NCI-H1417 treated with DMSO at 0.1 percent for 48 hours (cell line): Measurements from ENCODE around the gene ARHGAP40.
"Not testable (repeated sequence)": the region's sequence is repeated elsewhere in the genome, so short reads cannot be mapped to it uniquely, and the experiment has no call there.

ENCODE experiments used
- DNase-seq: peaks from one replicate; lab custom pipeline; 2025; lab: John Stamatoyannopoulos, UW

ARHGAP40 gene

GRCh38 chr20:38588303-38588702 is 13.3 kb upstream of the ARHGAP40 start:
- DNase-seq = no peak

GRCh38 chr20:38589351-38589750 is 12.3 kb upstream of the ARHGAP40 start:
- no peak for DNase-seq

- DNase-seq = no peak
Observed at GRCh38 chr20:38589967-38590675, 11.5 kb upstream of the ARHGAP40 start.

GRCh38 chr20:38590676-38591473 is 10.7 kb upstream of the ARHGAP40 start:
- DNase-seq = no peak

- DNase-seq = no peak
Observed at GRCh38 chr20:38591474-38592410, 9.9 kb upstream of the ARHGAP40 start.

GRCh38 chr20:38592411-38592790 is 9.2 kb upstream of the ARHGAP40 start:
- not testable (repeated sequence) for DNase-seq

GRCh38 chr20:38594281-38594680 is 7.3 kb upstream of the ARHGAP40 start:
- DNase-seq = not testable (repeated sequence)

- not testable (repeated sequence) for DNase-seq
Observed at GRCh38 chr20:38595886-38596285, 5.7 kb upstream of the ARHGAP40 start.

- DNase-seq = no peak
Observed at GRCh38 chr20:38599410-38599882, 2.2 kb upstream of the ARHGAP40 start.

GRCh38 chr20:38600057-38600456 is 1.6 kb upstream of the ARHGAP40 start:
- no peak for DNase-seq

GRCh38 chr20:38602185-38602581 is 574 bp downstream of the ARHGAP40 start:
- no peak for DNase-seq

GRCh38 chr20:38603286-38603685 is 1.7 kb downstream of the ARHGAP40 start:
- no peak for DNase-seq

GRCh38 chr20:38604873-38605303 is 3.3 kb downstream of the ARHGAP40 start:
- DNase-seq = no peak

GRCh38 chr20:38607351-38607750 is 5.7 kb downstream of the ARHGAP40 start:
- no peak for DNase-seq

GRCh38 chr20:38608188-38608587 is 6.6 kb downstream of the ARHGAP40 start:
- DNase-seq = no peak

GRCh38 chr20:38609815-38610214 is 8.2 kb downstream of the ARHGAP40 start:
- no peak for DNase-seq

GRCh38 chr20:38610521-38610920 is 8.9 kb downstream of the ARHGAP40 start:
- DNase-seq = no peak

GRCh38 chr20:38612751-38613515 is 11.3 kb downstream of the ARHGAP40 start:
- DNase-seq = no peak

- no peak for DNase-seq
Observed at GRCh38 chr20:38615283-38615682, 13.7 kb downstream of the ARHGAP40 start.

GRCh38 chr20:38616457-38616856 is 14.8 kb downstream of the ARHGAP40 start:
- DNase-seq = no peak
